Loucy (cell line): ENCODE measurements around the gene BIRC7.

Experiments used
- CTCF ChIP-seq: fragments of 200-600 bp; sonication (generic); conservative IDR thresholded peaks from 2 replicates; pipeline ENCODE4 v1.5.1; 2014; ENCODE audit warnings: mild to moderate bottlenecking, antibody characterized with exemption, low read length
- EZH2phosphoT487 ChIP-seq: fragments of 200-600 bp; IDR thresholded peaks from 2 replicates; pipeline ENCODE4 v1.6.1; 2018; ENCODE audit warnings: antibody characterized with exemption, mild to moderate bottlenecking, moderate library complexity, borderline replicate concordance

- TF ChIP-seq CTCF = no peak
- TF ChIP-seq EZH2phosphoT487 = no peak
These were observed 38.8 kb upstream of the BIRC7 start for GRCh38 chr20:63196768-63197470.
